Measurements from ENCODE around the gene CFAP210.
"Not testable (repeated sequence)": the region's sequence is repeated elsewhere in the genome, so short reads cannot be mapped to it uniquely, and the experiment has no call there.

Gene CFAP210

GRCh38 chr2:169640104-169640503, 54.1 kb downstream of the CFAP210 start:
- no peak for TF ChIP-seq CTCF (IDR thresholded peaks at IDR 0.05; ENCODE audit: insufficient read depth, low read depth, low read length, missing control alignments)
- no peak overlapping the region for H3K4me3 ChIP-seq (ENCODE audit: low read depth, low read length)
- no peak for DNase-seq (ENCODE audit: low read depth)

GRCh38 chr2:169637620-169638019, 56.6 kb downstream of the CFAP210 start:
- no peak overlapping the region for H3K4me3 ChIP-seq (ENCODE audit: low read depth, low read length)
- DNase-seq (ENCODE audit: low read depth) = no peak
- TF ChIP-seq CTCF (IDR thresholded peaks at IDR 0.05; ENCODE audit: insufficient read depth, low read depth, low read length, missing control alignments) = no peak

GRCh38 chr2:169636440-169637097, 57.6 kb downstream of the CFAP210 start:
- no peak for DNase-seq (ENCODE audit: low read depth)
- TF ChIP-seq CTCF (IDR thresholded peaks at IDR 0.05; ENCODE audit: insufficient read depth, low read depth, low read length, missing control alignments) = no peak
- H3K4me3 ChIP-seq (ENCODE audit: low read depth, low read length) = no peak overlapping the region

- H3K4me3 ChIP-seq (ENCODE audit: low read depth, low read length) = no peak overlapping the region
- no peak for DNase-seq (ENCODE audit: low read depth)
- no peak for TF ChIP-seq CTCF (IDR thresholded peaks at IDR 0.05; ENCODE audit: insufficient read depth, low read depth, low read length, missing control alignments)
Observed at GRCh38 chr2:169625781-169626180, 68.4 kb downstream of the CFAP210 start.

GRCh38 chr2:169623235-169623634, 71.0 kb downstream of the CFAP210 start:
- no peak overlapping the region for H3K4me3 ChIP-seq (ENCODE audit: low read depth, low read length)
- DNase-seq (ENCODE audit: low read depth) = peak; percentile 3
- TF ChIP-seq CTCF (IDR thresholded peaks at IDR 0.05; ENCODE audit: insufficient read depth, low read depth, low read length, missing control alignments) = no peak

GRCh38 chr2:169620509-169620908, 73.7 kb downstream of the CFAP210 start:
- TF ChIP-seq CTCF (IDR thresholded peaks at IDR 0.05; ENCODE audit: insufficient read depth, low read depth, low read length, missing control alignments) = no peak
- H3K4me3 ChIP-seq (ENCODE audit: low read depth, low read length) = no peak overlapping the region
- DNase-seq (ENCODE audit: low read depth) = no peak

- no peak overlapping the region for H3K4me3 ChIP-seq (ENCODE audit: low read depth, low read length)
- TF ChIP-seq CTCF (IDR thresholded peaks at IDR 0.05; ENCODE audit: insufficient read depth, low read depth, low read length, missing control alignments) = no peak
- DNase-seq (ENCODE audit: low read depth) = no peak
Observed at GRCh38 chr2:169619946-169620345, 74.3 kb downstream of the CFAP210 start.

GRCh38 chr2:169615982-169616381, 78.2 kb downstream of the CFAP210 start:
- not testable (repeated sequence) for H3K4me3 ChIP-seq (ENCODE audit: low read depth, low read length); DNase-seq (ENCODE audit: low read depth)
